Activated naive CD4-positive, alpha-beta T cell treated with anti-CD3 and anti-CD28 coated beads for 36 hours (primary cell): ENCODE data around the gene TAF1B. TPM values are rescaled to one million over a fixed set of nuclear protein-coding genes. Genes with fewer than 3 reads are reported as not detected.
A peak's percentile ranks its signal among the peaks of the same experiment; 100 is the strongest.

Experiments used
- CTCF ChIA-PET: fragments of 350-600 bp; sonication (Branson Sonifier 250); formaldehyde crosslinking; loops from one replicate; lab custom pipeline; 2021; ENCODE audit warnings: antibody characterized with exemption; lab: Charles Lee
- DNase-seq: peaks from one replicate; pipeline ENCODE4 v3.0.0-alpha.2; 2020
- H3K27ac Mint-ChIP-seq: one replicate; pipeline ENCODE4 v1.8.0; 2021; ENCODE audit warnings: mild to moderate bottlenecking, mixed read lengths
- H3K27me3 Mint-ChIP-seq: one replicate; pipeline ENCODE4 v1.8.0; 2021; ENCODE audit warnings: low read depth, mixed read lengths
- H3K36me3 Mint-ChIP-seq: one replicate; pipeline ENCODE4 v1.8.0; 2021; ENCODE audit warnings: low read depth, mixed read lengths
- H3K4me1 Mint-ChIP-seq: one replicate; pipeline ENCODE4 v1.8.0; 2021; ENCODE audit warnings: low read depth, mixed read lengths
- H3K4me3 Mint-ChIP-seq: one replicate; pipeline ENCODE4 v1.8.0; 2021; ENCODE audit warnings: mild to moderate bottlenecking, moderate library complexity, mixed read lengths
- H3K9me3 Mint-ChIP-seq: one replicate; pipeline ENCODE4 v1.8.0; 2021; ENCODE audit warnings: mixed read lengths
- intact Hi-C: fragments of 100-400 bp; cut with micrococcal nuclease; formaldehyde crosslinking; loops from one replicate; pipeline ENCODE4 v1.15.1; 2023
- total RNA-seq, 2 experiments: library from RNA; stranded (reverse); gene quantifications; one replicate each; pipeline ENCODE4 v1.2.3, GENCODE V29; 2021

TAF1B gene
- total RNA-seq, 2 experiments from 2014 or later = 24.8 to 25.7 TPM

- Mint-ChIP-seq H3K4me3 (peak overlapping the region; percentile 75), H3K4me1 (peaks cover 2% of the 10 kb centered on the region), H3K9me3 (no peaks in the 10 kb centered on the region), H3K27me3 (peaks cover 32% of the 10 kb centered on the region), H3K36me3 (no peaks in the 10 kb centered on the region), H3K27ac (no peak overlapping the region)
- CTCF ChIA-PET = no interaction called here
- intact Hi-C loops = loop anchor here (1.0 to 10.0 kb wide), 6 partner anchors 26 to 498 kb away; partner anchors contain the start of gene TAF1B
- no peak for DNase-seq
Measured at GRCh38 chr2:9951272-9951521, 107.9 kb downstream of the TAF1B start.

DNA sequence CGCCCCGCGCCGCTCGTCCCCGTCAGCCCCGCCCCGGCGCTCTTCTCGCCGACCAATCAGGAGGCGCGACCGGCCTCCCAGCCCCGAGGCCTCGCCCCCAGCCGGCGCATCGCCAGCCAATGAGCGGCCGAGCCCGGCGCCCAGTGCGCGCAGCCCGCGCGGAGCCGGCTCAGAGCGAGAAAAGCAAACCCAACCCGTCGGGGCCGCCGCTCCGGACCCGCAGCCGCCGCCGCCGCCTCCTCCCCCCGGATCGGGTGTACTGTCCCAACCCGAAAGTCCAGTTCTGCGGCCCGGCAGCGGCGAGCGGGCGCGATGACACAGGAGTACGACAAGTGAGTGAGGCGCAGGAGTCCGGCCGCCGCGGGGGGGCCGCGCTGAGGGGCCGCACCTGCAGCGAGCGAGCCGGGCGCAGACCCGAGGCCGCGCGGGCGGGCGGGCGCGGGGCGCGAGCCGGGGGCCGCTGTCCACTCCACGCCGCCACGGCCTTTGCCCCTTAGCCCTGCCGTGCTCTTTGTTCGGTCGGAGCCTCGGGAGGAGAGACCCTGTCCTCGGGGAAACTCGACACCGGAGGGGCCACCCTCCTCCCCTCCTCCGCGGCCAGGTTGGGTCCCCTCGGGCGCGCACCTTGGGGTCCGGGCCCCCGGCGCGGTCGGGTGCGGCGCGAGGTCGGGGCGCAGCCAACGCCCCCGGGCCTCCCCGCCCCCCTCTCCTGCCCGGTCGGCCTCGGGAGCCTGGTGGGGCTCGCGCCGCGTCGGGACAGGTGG, 108.4 kb downstream of the TAF1B start, which contains the start of gene GRHL1:
GRHL1 (plus strand) TSS at position 172 of the 764 bp plus-strand sequence; CDS start at position 313, 141 bp downstream.
- peaks cover 2% of the 10 kb centered on the region for H3K4me1 Mint-ChIP-seq
- intact Hi-C loops = loop anchor here (1.0 to 10.0 kb wide), 6 partner anchors 25 to 498 kb away; partner anchors contain the start of gene TAF1B
- peaks cover 32% of the 10 kb centered on the region for H3K27me3 Mint-ChIP-seq
- CTCF ChIA-PET = interaction anchor here (1.0 kb wide), 1 partner anchor 152 kb away, joined by 5 read pairs; no protein-coding TSS in a partner anchor
- H3K4me3 Mint-ChIP-seq = peak within 1 kb of the TSS; percentile 75
- H3K27ac Mint-ChIP-seq = no peak within 1 kb of the TSS
- H3K9me3 Mint-ChIP-seq = no peaks in the 10 kb centered on the region
- H3K36me3 Mint-ChIP-seq = no peaks in the 10 kb centered on the region
- DNase-seq = peak; percentile 88

- Mint-ChIP-seq H3K27ac (no peak overlapping the region), H3K9me3 (no peaks in the 10 kb centered on the region), H3K4me1 (peaks cover 2% of the 10 kb centered on the region), H3K4me3 (peak overlapping the region; percentile 72), H3K27me3 (peaks cover 32% of the 10 kb centered on the region), H3K36me3 (no peaks in the 10 kb centered on the region)
- DNase-seq = no peak
- intact Hi-C loops = loop anchor here (10.0 kb wide), 1 partner anchor 138 kb away; no protein-coding TSS in a partner anchor
- CTCF ChIA-PET = interaction anchor here (1.0 kb wide), 1 partner anchor 153 kb away, joined by 5 read pairs; no protein-coding TSS in a partner anchor
Measured at GRCh38 chr2:9952286-9952737, 109.0 kb downstream of the TAF1B start.

GRCh38 chr2:9952856-9953503, 109.7 kb downstream of the TAF1B start:
- H3K27me3 Mint-ChIP-seq = peaks cover 38% of the 10 kb centered on the region
- no peak overlapping the region for H3K27ac Mint-ChIP-seq
- no peak overlapping the region for H3K4me3 Mint-ChIP-seq
- no peaks in the 10 kb centered on the region for H3K36me3 Mint-ChIP-seq
- H3K9me3 Mint-ChIP-seq = no peaks in the 10 kb centered on the region
- H3K4me1 Mint-ChIP-seq = peaks cover 2% of the 10 kb centered on the region
- DNase-seq = no peak
- CTCF ChIA-PET = interaction anchor here (1.0 kb wide), 1 partner anchor 153 kb away, joined by 5 read pairs; no protein-coding TSS in a partner anchor
- intact Hi-C loops = loop anchor here (10.0 kb wide), 1 partner anchor 138 kb away; no protein-coding TSS in a partner anchor

DNA sequence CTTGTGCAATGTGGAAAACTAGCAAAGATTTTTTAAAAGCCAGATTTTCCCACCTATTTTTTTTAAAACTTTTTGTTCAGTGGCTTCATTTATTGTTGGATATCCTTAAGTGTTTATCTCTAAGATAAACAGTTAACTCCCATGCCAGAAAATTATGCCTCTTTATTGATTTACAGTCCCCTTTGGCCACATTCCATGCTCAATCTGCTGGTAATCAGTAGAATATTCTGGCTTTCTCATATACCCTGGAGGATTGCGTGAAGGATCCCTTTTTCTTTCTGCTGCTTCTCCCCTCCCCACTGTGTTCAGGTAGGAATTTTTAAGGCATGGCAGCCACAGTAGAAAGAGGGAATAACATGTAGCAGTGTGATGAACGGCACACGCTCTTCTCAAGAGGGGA, 110.9 kb downstream of the TAF1B start:
- no peaks in the 10 kb centered on the region for H3K36me3 Mint-ChIP-seq
- no peaks in the 10 kb centered on the region for H3K9me3 Mint-ChIP-seq
- H3K27me3 Mint-ChIP-seq = peaks cover 38% of the 10 kb centered on the region
- H3K27ac Mint-ChIP-seq = no peak overlapping the region
- CTCF ChIA-PET = no interaction called here
- H3K4me1 Mint-ChIP-seq = peaks cover 2% of the 10 kb centered on the region
- intact Hi-C loops = loop anchor here (10.0 kb wide), 1 partner anchor 139 kb away; no protein-coding TSS in a partner anchor
- DNase-seq = no peak
- no peak overlapping the region for H3K4me3 Mint-ChIP-seq

DNA sequence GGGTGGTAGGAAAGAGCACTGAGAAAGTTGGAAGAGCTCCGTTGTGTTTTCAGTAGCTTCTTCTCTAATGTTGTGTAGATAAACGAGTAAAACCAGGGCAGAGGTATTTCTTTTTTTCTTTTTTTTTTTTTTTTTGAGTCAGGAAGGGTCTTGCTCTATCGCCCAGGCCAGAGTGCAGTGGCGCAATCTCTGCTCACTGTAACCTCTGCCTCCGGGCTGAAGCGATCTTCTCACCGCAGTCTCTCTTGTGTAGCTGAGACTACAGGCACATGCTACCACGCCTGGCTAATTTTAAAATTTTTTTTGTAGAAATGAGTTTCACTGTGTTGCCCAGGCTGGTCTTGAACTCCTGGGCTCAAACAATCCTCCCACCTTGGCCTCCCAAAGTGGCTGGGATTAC, 114.8 kb downstream of the TAF1B start:
- Mint-ChIP-seq H3K27me3 (peaks cover 20% of the 10 kb centered on the region), H3K4me3 (no peak overlapping the region), H3K4me1 (no peaks in the 10 kb centered on the region), H3K27ac (no peak overlapping the region), H3K9me3 (no peaks in the 10 kb centered on the region), H3K36me3 (no peaks in the 10 kb centered on the region)
- CTCF ChIA-PET = no interaction called here
- no peak for DNase-seq
- intact Hi-C loops = loop anchor here (10.0 kb wide), 1 partner anchor 143 kb away; no protein-coding TSS in a partner anchor

DNA sequence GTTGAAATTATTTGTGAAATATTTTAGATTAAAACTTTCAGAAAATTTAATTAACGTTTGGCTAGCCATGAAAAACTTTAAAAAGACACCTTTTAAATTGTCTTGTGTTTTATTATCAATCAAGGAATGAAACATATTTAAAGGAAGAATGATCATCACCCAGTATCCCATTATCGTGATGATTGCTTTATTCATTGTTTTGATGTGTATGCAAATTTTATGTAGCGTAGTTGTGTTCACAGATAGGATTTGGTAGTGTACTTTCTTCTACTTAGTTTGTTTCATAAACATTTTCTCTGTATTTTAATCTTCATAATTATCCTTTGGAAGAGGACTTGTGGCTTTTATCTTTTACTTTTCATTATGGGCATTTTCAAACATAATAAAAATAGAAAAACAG, 116.0 kb downstream of the TAF1B start:
- Mint-ChIP-seq H3K36me3 (no peaks in the 10 kb centered on the region), H3K27ac (no peak overlapping the region), H3K4me3 (no peak overlapping the region), H3K4me1 (no peaks in the 10 kb centered on the region), H3K27me3 (peaks cover 11% of the 10 kb centered on the region), H3K9me3 (no peaks in the 10 kb centered on the region)
- no peak for DNase-seq
- intact Hi-C loops = loop anchor here (10.0 kb wide), 1 partner anchor 144 kb away; no protein-coding TSS in a partner anchor
- CTCF ChIA-PET = no interaction called here

DNA sequence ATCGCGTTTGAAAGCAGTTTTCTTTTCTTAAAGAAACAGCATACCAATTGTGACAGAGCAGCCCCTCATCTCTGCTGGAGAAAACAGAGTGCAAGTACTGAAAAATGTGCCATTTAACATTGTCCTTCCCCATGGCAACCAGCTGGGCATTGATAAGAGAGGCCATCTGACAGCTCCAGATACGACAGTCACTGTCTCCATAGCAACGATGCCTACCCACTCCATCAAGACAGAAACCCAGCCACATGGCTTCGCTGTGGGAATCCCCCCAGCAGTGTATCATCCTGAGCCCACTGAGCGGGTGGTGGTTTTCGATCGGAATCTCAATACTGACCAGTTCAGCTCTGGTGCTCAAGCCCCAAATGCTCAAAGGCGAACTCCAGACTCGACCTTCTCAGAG, 117.7 kb downstream of the TAF1B start:
- no peak overlapping the region for H3K27ac Mint-ChIP-seq
- CTCF ChIA-PET = interaction anchor here (0.9 kb wide), 1 partner anchor 23 kb away, joined by 3 read pairs; no protein-coding TSS in a partner anchor
- no peak for DNase-seq
- no peak overlapping the region for H3K4me3 Mint-ChIP-seq
- H3K4me1 Mint-ChIP-seq = peaks cover 10% of the 10 kb centered on the region
- no peaks in the 10 kb centered on the region for H3K9me3 Mint-ChIP-seq
- H3K36me3 Mint-ChIP-seq = no peaks in the 10 kb centered on the region
- H3K27me3 Mint-ChIP-seq = peaks cover 7% of the 10 kb centered on the region
- intact Hi-C loops = no loop called here

- DNase-seq = no peak
- Mint-ChIP-seq H3K4me1 (peaks cover 12% of the 10 kb centered on the region), H3K36me3 (no peaks in the 10 kb centered on the region), H3K4me3 (no peak overlapping the region), H3K9me3 (no peaks in the 10 kb centered on the region), H3K27ac (no peak overlapping the region), H3K27me3 (no peaks in the 10 kb centered on the region)
- CTCF ChIA-PET = interaction anchor here (0.7 to 2.1 kb wide), 3 partner anchors 8 to 20 kb away, joined by 3 to 8 read pairs (median 3); no protein-coding TSS in a partner anchor
- intact Hi-C loops = no loop called here
Measured at GRCh38 chr2:9964334-9964980, 121.2 kb downstream of the TAF1B start.

- Mint-ChIP-seq H3K9me3 (no peaks in the 10 kb centered on the region), H3K4me1 (peaks cover 12% of the 10 kb centered on the region), H3K36me3 (no peaks in the 10 kb centered on the region), H3K4me3 (peak overlapping the region; percentile 55), H3K27ac (peak overlapping the region; percentile 10), H3K27me3 (no peaks in the 10 kb centered on the region)
- CTCF ChIA-PET = interaction anchor here (0.7 kb wide), 1 partner anchor 9 kb away, joined by 3 read pairs; no protein-coding TSS in a partner anchor
- intact Hi-C loops = no loop called here
- peak; percentile 15 for DNase-seq
Measured at GRCh38 chr2:9965119-9965822, 122.0 kb downstream of the TAF1B start.

DNA sequence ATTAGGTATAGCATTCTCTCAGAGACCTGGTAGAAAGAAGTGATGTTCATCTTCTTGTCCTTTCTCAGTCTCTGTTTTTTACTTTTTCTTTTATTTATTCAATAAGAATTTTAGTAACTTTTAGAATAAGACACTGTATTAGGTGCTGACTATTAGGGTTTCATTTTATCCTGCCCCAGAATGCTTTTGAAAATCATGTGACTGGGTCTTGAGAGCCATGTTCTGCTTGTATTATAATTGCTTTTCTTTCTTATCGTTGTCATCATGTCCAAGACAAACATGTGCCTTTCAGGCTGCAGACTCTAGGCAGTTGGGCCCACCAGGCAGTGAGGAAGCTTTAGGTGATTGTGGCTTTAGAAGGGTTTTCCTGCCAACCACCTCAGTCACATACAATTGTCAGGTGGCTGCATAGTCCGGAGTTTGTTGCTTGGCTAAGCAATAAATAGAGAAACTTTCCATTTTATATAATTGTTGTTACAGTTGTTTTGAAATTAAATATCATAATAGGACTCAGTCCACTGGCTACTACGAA, 123.3 kb downstream of the TAF1B start:
- no peak overlapping the region for H3K27ac Mint-ChIP-seq
- H3K27me3 Mint-ChIP-seq = no peaks in the 10 kb centered on the region

More for the DNA sequence above, 123.3 kb downstream of the TAF1B start:
- H3K36me3 Mint-ChIP-seq = no peaks in the 10 kb centered on the region
- H3K4me3 Mint-ChIP-seq = no peak overlapping the region
- CTCF ChIA-PET = interaction anchor here (1.3 kb wide), 1 partner anchor 153 kb away, joined by 4 read pairs; no protein-coding TSS in a partner anchor
- DNase-seq = no peak
- H3K9me3 Mint-ChIP-seq = no peaks in the 10 kb centered on the region
- peaks cover 12% of the 10 kb centered on the region for H3K4me1 Mint-ChIP-seq
- intact Hi-C loops = no loop called here
